ENCODE results near the gene UROS.

- TF ChIP-seq, protein P1, sequence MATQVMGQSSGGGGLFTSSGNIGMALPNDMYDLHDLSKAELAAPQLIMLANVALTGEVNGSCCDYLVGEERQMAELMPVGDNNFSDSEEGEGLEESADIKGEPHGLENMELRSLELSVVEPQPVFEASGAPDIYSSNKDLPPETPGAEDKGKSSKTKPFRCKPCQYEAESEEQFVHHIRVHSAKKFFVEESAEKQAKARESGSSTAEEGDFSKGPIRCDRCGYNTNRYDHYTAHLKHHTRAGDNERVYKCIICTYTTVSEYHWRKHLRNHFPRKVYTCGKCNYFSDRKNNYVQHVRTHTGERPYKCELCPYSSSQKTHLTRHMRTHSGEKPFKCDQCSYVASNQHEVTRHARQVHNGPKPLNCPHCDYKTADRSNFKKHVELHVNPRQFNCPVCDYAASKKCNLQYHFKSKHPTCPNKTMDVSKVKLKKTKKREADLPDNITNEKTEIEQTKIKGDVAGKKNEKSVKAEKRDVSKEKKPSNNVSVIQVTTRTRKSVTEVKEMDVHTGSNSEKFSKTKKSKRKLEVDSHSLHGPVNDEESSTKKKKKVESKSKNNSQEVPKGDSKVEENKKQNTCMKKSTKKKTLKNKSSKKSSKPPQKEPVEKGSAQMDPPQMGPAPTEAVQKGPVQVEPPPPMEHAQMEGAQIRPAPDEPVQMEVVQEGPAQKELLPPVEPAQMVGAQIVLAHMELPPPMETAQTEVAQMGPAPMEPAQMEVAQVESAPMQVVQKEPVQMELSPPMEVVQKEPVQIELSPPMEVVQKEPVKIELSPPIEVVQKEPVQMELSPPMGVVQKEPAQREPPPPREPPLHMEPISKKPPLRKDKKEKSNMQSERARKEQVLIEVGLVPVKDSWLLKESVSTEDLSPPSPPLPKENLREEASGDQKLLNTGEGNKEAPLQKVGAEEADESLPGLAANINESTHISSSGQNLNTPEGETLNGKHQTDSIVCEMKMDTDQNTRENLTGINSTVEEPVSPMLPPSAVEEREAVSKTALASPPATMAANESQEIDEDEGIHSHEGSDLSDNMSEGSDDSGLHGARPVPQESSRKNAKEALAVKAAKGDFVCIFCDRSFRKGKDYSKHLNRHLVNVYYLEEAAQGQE (IDR thresholded peaks at IDR 0.05): no peak
- TF ChIP-seq ZBTB33 (IDR thresholded peaks at IDR 0.05) (no peak), CTCF (IDR thresholded peaks at IDR 0.05; ENCODE audit: low read depth, low read length, missing input control) (no peak), TAF1 (conservative IDR thresholded peaks at IDR 0.05) (no peak), FOXA1 (IDR thresholded peaks at IDR 0.05) (no peak), RXRA (IDR thresholded peaks at IDR 0.05) (no peak), ATF3 (IDR thresholded peaks at IDR 0.05) (no peak), JUND (IDR thresholded peaks at IDR 0.05) (no peak), GABPA (IDR thresholded peaks at IDR 0.05 in 1 of 2, conservative IDR thresholded peaks at IDR 0.05 in 1 of 2) (no peak)
- TF ChIP-seq, protein P2, sequence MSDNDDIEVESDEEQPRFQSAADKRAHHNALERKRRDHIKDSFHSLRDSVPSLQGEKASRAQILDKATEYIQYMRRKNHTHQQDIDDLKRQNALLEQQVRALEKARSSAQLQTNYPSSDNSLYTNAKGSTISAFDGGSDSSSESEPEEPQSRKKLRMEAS (IDR thresholded peaks at IDR 0.05): no peak
Measured at GRCh38 chr10:125840955-125841354, 17.9 kb upstream of the UROS start.
